KBM-7 (cell line): ENCODE results near the gene OR4D2.

Experiments used
- DNase-seq: peaks from one replicate; pipeline ENCODE4 v3.0.0-alpha.2; 2015
- in situ Hi-C: fragments of 300-500 bp; cut with MboI; formaldehyde crosslinking; loops from 2 replicates; pipeline ENCODE4 v1.14.3; 2020; ENCODE audit warnings: low sequenced_read_pairs, low pct_unique_long_range_greater_than_20kb, mixed read lengths

Gene OR4D2

GRCh38 chr17:58200024-58200633, 33.3 kb downstream of the OR4D2 start:
- in situ Hi-C loops: no loop called here
- peak; percentile 82 for DNase-seq

- no peak for DNase-seq
- in situ Hi-C loops: no loop called here
These were observed 36.1 kb downstream of the OR4D2 start for GRCh38 chr17:58202859-58203258.

- in situ Hi-C loops: no loop called here
These were observed 38.0 kb downstream of the OR4D2 start for GRCh38 chr17:58204796-58205195.

GRCh38 chr17:58205936-58206335, 39.2 kb downstream of the OR4D2 start:
- in situ Hi-C loops: no loop called here
- DNase-seq: no peak

More at GRCh38 chr17:58204796-58205195, 38.0 kb downstream of the OR4D2 start:
- no peak for DNase-seq

- DNase-seq: no peak
- in situ Hi-C loops: no loop called here
These were observed 40.7 kb downstream of the OR4D2 start for GRCh38 chr17:58207451-58207850.

GRCh38 chr17:58208344-58208743, 41.6 kb downstream of the OR4D2 start:
- no peak for DNase-seq
- in situ Hi-C loops: no loop called here

- peak; percentile 47 for DNase-seq
- in situ Hi-C loops: no loop called here
These were observed 44.1 kb downstream of the OR4D2 start for GRCh38 chr17:58210922-58211321.

GRCh38 chr17:58215685-58216084, 48.9 kb downstream of the OR4D2 start:
- in situ Hi-C loops: no loop called here
- peak; percentile 37 for DNase-seq

GRCh38 chr17:58217766-58218165, 51.0 kb downstream of the OR4D2 start:
- no peak for DNase-seq
- in situ Hi-C loops: no loop called here

- peak; percentile 97 for DNase-seq
- in situ Hi-C loops: no loop called here
These were observed 52.4 kb downstream of the OR4D2 start, which contains the start of gene MKS1 for GRCh38 chr17:58219007-58219788. TSS of gene MKS1 (minus strand) at chr17:58219255. CDS start at chr17:58219230, 25 bp downstream.

- DNase-seq: no peak
- in situ Hi-C loops: no loop called here
These were observed 53.0 kb downstream of the OR4D2 start for GRCh38 chr17:58219789-58220183.
